Head of caudate nucleus (tissue), 42 donors: ENCODE measurements around the gene GPAT3.
"Not testable (repeated sequence)": the region's sequence is repeated elsewhere in the genome, so short reads cannot be mapped to it uniquely, and the experiment has no call there.

Source experiments
- DNase-seq, 42 donors: peaks; one replicate each; pipeline versions ENCODE4 v3.0.0 to v3.0.0-alpha.2; 2020 to 2021; ENCODE audit warnings: mixed read lengths in 7 of 42
- intact Hi-C: fragments of 100-400 bp; cut with DNase I; formaldehyde crosslinking; loops from one replicate; pipeline ENCODE4 v1.15.0; 2022

Gene GPAT3

GRCh38 chr4:83546786-83547185 is 10.9 kb downstream of the GPAT3 start:
- intact Hi-C loops, result no loop called here

GRCh38 chr4:83548151-83548905 is 12.4 kb downstream of the GPAT3 start:
- DNase-seq, result no peak
- intact Hi-C loops, result no loop called here

More at GRCh38 chr4:83546786-83547185, 10.9 kb downstream of the GPAT3 start:
- no peak for DNase-seq

- intact Hi-C loops, result no loop called here
Observed at GRCh38 chr4:83552083-83552482, 16.2 kb downstream of the GPAT3 start.

GRCh38 chr4:83552924-83553323 is 17.0 kb downstream of the GPAT3 start:
- intact Hi-C loops, result no loop called here
- no peak for DNase-seq

More at GRCh38 chr4:83552083-83552482, 16.2 kb downstream of the GPAT3 start:
- DNase-seq, result no peak

GRCh38 chr4:83556006-83556707 is 20.2 kb downstream of the GPAT3 start:
- intact Hi-C loops, result no loop called here
- no peak for DNase-seq

- no peak for DNase-seq
- intact Hi-C loops, result no loop called here
Observed at GRCh38 chr4:83556816-83557215, 20.9 kb downstream of the GPAT3 start.

GRCh38 chr4:83558059-83558653 is 22.2 kb downstream of the GPAT3 start:
- no peak for DNase-seq
- intact Hi-C loops, result no loop called here

GRCh38 chr4:83558680-83559079 is 22.8 kb downstream of the GPAT3 start:
- no peak for DNase-seq
- intact Hi-C loops, result no loop called here

- no peak for DNase-seq
Observed at GRCh38 chr4:83560523-83560922, 24.6 kb downstream of the GPAT3 start.

GRCh38 chr4:83561381-83561780 is 25.5 kb downstream of the GPAT3 start:
- peak in 2 of 42 donors; percentile 8 to 42 for DNase-seq
- intact Hi-C loops, result no loop called here

More at GRCh38 chr4:83560523-83560922, 24.6 kb downstream of the GPAT3 start:
- intact Hi-C loops, result no loop called here

- DNase-seq, result no peak
- intact Hi-C loops, result no loop called here
Observed at GRCh38 chr4:83563998-83564397, 28.1 kb downstream of the GPAT3 start.

GRCh38 chr4:83568062-83568461 is 32.2 kb downstream of the GPAT3 start:
- intact Hi-C loops, result no loop called here
- no peak for DNase-seq

GRCh38 chr4:83569429-83569828 is 33.5 kb downstream of the GPAT3 start:
- intact Hi-C loops, result no loop called here
- DNase-seq, result no peak

GRCh38 chr4:83569987-83570386 is 34.1 kb downstream of the GPAT3 start:
- intact Hi-C loops, result no loop called here
- peak in 2 of 42 donors; percentile 5 to 8 for DNase-seq

GRCh38 chr4:83572848-83573247 is 36.9 kb downstream of the GPAT3 start:
- intact Hi-C loops, result no loop called here
- DNase-seq, result no peak

- intact Hi-C loops, result no loop called here
- no peak for DNase-seq
Observed at GRCh38 chr4:83574247-83574646, 38.3 kb downstream of the GPAT3 start.

- intact Hi-C loops, DNase-seq: not testable (repeated sequence)
Observed at GRCh38 chr4:83576237-83576636, 40.3 kb downstream of the GPAT3 start.

- no peak for DNase-seq
- intact Hi-C loops, result no loop called here
Observed at GRCh38 chr4:83581411-83582288, 45.7 kb downstream of the GPAT3 start.

GRCh38 chr4:83582289-83582785 is 46.4 kb downstream of the GPAT3 start:
- intact Hi-C loops, result no loop called here
- peak in 10 of 42 donors; percentile 3 to 48 (median 14) for DNase-seq
